Measurements from ENCODE around the gene COMMD3. TPM values are rescaled to one million over a fixed set of nuclear protein-coding genes. Genes with fewer than 3 reads are reported as not detected.

Gene COMMD3
- total RNA-seq, 1 donor from 2014 or later: 68.2 TPM

DNA sequence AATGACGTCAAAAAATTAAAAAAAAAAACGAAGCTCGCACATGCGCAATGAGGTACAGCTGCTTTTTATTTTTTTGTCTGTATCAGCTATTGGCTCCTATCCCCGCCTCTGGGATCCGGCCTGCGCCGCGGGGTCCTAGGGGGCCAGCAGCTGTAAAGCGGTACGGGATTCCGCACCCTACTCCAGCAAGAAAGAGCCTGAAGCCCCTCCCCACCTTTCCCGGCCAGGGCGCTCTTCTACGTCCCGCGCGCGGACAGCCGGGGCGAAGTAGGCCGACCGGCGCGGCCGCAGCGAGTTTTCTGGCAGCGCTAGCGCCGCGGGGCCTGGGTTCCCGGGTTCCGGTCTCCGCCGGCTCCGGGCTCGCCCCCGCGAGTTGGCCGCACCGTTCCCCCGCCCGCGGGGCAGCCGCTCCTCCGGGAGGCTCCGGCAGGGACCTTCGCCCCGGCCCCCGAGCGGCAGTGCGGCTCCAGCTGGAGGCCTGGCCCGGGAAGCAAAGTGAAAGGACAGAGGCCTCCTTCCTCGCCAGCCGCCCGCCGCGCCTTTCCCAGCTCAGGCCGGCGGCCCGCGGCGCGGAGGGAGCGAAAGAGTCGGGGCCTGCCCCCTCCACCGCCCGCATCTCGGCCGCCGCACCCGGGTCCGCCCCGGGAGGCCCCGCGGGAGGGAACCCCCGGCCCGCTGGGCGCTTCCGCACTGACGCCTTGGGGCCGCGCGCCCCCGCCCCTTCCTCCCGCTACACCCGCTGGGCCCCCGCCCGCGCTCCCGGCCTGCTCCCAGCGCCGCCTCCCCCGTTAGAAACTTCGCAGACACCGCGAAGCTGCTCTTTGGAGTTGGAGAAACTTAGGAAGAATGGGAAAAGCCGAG is 24.4 kb downstream of the COMMD3 start:
- H3K27me3 Mint-ChIP-seq: peaks cover 45% of the 10 kb centered on the region
- DNase-seq (peak; percentile 77), ATAC-seq (ENCODE audit: low read depth) (peak; percentile 61)
- H3K36me3 Mint-ChIP-seq (ENCODE audit: low read depth): peaks cover 2% of the 10 kb centered on the region
- ChIA-PET POLR2A (interaction anchor here (0.6 to 3.5 kb wide), 22 partner anchors 9 to 1109 kb away, joined by 3 to 41 read pairs (median 6); partner anchors contain the start of genes BMI1, DNAJC1, MLLT10 and SKIDA1), CTCF (interaction anchor here (0.6 to 1.7 kb wide), 4 partner anchors 24 to 236 kb away, joined by 3 to 5 read pairs (median 4); partner anchors contain the start of gene COMMD3)
- intact Hi-C loops (cut with micrococcal nuclease): loop anchor here (1.0 to 5.0 kb wide), 9 partner anchors 19 to 814 kb away; partner anchors contain the start of genes BMI1, COMMD3, DNAJC1 and PIP4K2A
- peak overlapping the region; percentile 90 for H3K4me3 Mint-ChIP-seq
- H3K4me1 Mint-ChIP-seq: peaks cover 34% of the 10 kb centered on the region
- peak overlapping the region; percentile 88 for H3K27ac Mint-ChIP-seq
- peaks cover 3% of the 10 kb centered on the region for H3K9me3 Mint-ChIP-seq
- TF ChIP-seq CTCF (IDR thresholded peaks at IDR 0.05): no peak

GRCh38 chr10:22341190-22341925 is 25.2 kb downstream of the COMMD3 start:
- ChIA-PET POLR2A (interaction anchor here (0.6 to 3.5 kb wide), 8 partner anchors 16 to 338 kb away, joined by 5 to 41 read pairs (median 16); partner anchors contain the start of genes BMI1 and DNAJC1), CTCF (interaction anchor here (1.4 to 1.7 kb wide), 2 partner anchors 25 to 237 kb away, joined by 3 to 5 read pairs; partner anchors contain the start of gene COMMD3)
- peaks cover 2% of the 10 kb centered on the region for H3K36me3 Mint-ChIP-seq (ENCODE audit: low read depth)
- peak; percentile 1 for ATAC-seq (ENCODE audit: low read depth)
- no peak for DNase-seq
- H3K4me3 Mint-ChIP-seq: peak overlapping the region; percentile 79
- intact Hi-C loops (cut with micrococcal nuclease): loop anchor here (1.0 to 5.0 kb wide), 4 partner anchors 112 to 815 kb away; partner anchors contain the start of gene PIP4K2A
- TF ChIP-seq CTCF (IDR thresholded peaks at IDR 0.05): no peak
- peaks cover 33% of the 10 kb centered on the region for H3K4me1 Mint-ChIP-seq
- H3K27me3 Mint-ChIP-seq: peaks cover 51% of the 10 kb centered on the region
- H3K27ac Mint-ChIP-seq: peak overlapping the region; percentile 19
- peaks cover 3% of the 10 kb centered on the region for H3K9me3 Mint-ChIP-seq

DNA sequence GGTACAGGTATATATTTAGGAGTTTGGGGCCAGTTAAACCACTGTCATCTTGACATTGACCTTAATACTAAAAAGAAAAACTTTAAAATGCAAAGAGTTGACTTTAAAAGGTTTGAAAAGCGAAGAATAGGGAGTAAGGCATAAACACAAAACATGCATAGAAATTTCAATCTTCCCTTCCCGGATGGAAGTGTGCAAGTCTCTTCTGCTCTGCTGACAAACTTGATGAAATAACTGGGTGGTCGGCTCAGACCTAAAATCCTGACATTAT is 25.7 kb downstream of the COMMD3 start:
- peaks cover 30% of the 10 kb centered on the region for H3K4me1 Mint-ChIP-seq
- H3K27ac Mint-ChIP-seq: no peak overlapping the region
- TF ChIP-seq CTCF (IDR thresholded peaks at IDR 0.05): no peak
- H3K27me3 Mint-ChIP-seq: peaks cover 51% of the 10 kb centered on the region
- ATAC-seq (ENCODE audit: low read depth): no peak
- H3K9me3 Mint-ChIP-seq: peaks cover 3% of the 10 kb centered on the region
- CTCF ChIA-PET: interaction anchor here (1.7 kb wide), 1 partner anchor 26 kb away, joined by 5 read pairs; the partner anchor contains the start of gene COMMD3
- no peak for DNase-seq
- intact Hi-C loops (cut with micrococcal nuclease): loop anchor here (1.0 to 5.0 kb wide), 4 partner anchors 113 to 815 kb away; partner anchors contain the start of gene PIP4K2A
- H3K4me3 Mint-ChIP-seq: peak overlapping the region; percentile 79
- POLR2A ChIA-PET: interaction anchor here (0.9 to 2.7 kb wide), 2 partner anchors 20 to 24 kb away, joined by 10 to 41 read pairs; partner anchors contain the start of gene BMI1
- H3K36me3 Mint-ChIP-seq (ENCODE audit: low read depth): peaks cover 2% of the 10 kb centered on the region

GRCh38 chr10:22342421-22342820 is 26.2 kb downstream of the COMMD3 start:
- DNase-seq (no peak), ATAC-seq (ENCODE audit: low read depth) (no peak)
- Mint-ChIP-seq H3K9me3 (peaks cover 3% of the 10 kb centered on the region), H3K27me3 (peaks cover 50% of the 10 kb centered on the region), H3K27ac (no peak overlapping the region), H3K4me3 (no peak overlapping the region), H3K36me3 (ENCODE audit: low read depth) (peaks cover 2% of the 10 kb centered on the region), H3K4me1 (peaks cover 26% of the 10 kb centered on the region)
- CTCF ChIA-PET: no interaction called here
- TF ChIP-seq CTCF (IDR thresholded peaks at IDR 0.05): no peak
- intact Hi-C loops (cut with micrococcal nuclease): loop anchor here (5.0 kb wide), 1 partner anchor 370 kb away; the partner anchor contains the start of gene PIP4K2A
- POLR2A ChIA-PET: interaction anchor here (0.6 to 2.0 kb wide), 2 partner anchors 114 to 823 kb away, joined by 3 to 5 read pairs; no protein-coding TSS in a partner anchor

Measured in activated B cell treated with CpG ODN at 0.5 μM for 24 hours (primary cell).